Inflammatory macrophage treated with lipopolysaccharide for 4 hours (primary cell): ENCODE data around the gene KRT72.

Source experiments
- DNase-seq: peaks from one replicate; pipeline ENCODE4 v3.0.0-alpha.2; 2020

KRT72 gene

DNA sequence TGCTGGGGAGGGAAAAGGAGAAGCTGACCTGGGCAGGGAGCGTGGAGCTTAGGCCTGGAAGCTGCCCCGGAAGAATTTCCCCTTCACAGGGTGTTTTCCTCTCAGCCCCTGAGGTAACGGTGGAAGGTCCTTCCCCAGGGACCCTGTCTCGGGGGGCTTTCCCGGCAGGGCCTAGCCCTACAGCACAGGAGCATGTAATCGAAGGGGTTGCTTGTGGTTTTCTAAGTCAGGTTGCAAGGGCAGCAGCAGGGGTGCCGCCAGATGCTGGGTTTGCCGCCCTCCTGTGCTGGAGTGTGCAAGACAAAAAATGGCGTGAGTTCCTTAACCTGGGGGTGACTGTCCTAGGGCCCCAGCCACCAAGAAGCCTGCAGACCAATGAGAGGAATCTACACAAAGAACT is 26.0 kb downstream of the KRT72 start:
- DNase-seq: no peak

GRCh38 chr12:52573743-52574142 is 27.5 kb downstream of the KRT72 start, which contains the start of gene KRT74:
Gene KRT74, minus strand, starts transcription at chr12:52573843. Its CDS starts 66 bp downstream, at chr12:52573777.
- no peak for DNase-seq

DNA sequence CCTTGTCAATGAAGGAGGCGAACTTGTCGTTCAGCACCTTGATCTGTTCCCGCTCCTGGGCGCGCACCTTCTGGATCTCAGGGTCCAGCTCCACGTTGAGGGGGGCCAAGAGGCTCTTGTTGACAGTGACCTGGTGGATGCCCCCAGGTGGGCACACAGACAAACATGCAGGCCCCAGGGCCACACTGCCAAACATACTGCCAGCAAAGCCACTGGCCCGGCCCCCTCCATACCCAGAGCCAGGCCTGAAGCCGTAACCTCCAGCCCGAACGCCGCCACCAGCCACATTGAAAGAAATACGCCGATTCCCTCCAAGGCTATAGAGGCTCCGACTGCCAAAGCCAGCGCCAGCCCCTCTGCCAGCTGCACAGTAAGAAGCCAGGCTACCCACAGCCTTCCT is 28.0 kb downstream of the KRT72 start:
- DNase-seq: no peak

DNA sequence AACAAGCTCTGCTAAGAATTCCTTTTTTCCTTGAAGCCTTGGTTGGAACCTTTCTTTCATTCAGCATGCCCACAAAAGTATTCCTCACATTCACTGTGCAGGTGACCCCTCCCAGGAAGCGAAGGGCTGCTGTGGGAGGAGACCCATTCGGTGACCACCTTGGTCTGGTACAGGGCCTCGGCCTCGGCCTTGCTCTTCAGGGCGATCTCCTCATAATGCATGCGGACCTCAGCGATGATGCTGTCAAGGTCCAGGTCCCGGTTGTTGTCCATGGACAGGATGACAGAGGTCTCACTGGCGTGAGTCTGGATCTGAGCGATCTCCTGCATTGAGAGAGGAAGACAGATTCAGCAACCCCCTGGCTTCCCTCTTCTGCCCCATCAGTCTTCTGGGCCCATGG is 30.8 kb downstream of the KRT72 start:
- no peak for DNase-seq

DNA sequence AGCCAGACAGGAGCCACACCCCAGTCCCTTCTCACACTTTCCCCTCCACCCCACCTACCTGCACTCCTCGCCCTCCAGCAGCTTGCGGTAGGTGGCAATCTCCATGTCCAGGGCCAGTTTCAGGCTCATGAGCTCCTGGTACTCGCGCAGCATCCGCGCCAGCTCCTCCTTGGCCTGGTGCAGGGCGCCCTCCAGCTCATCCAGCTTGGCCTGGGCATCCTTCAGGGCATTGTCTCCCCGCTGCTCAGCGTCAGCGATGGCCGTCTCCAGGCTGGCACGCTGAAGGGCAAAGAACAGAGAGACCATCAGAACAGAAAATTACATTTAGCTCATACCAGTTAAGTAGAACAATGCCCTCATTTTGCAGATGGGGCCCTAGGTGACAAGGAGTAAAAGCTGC is 33.2 kb downstream of the KRT72 start:
- no peak for DNase-seq

DNA sequence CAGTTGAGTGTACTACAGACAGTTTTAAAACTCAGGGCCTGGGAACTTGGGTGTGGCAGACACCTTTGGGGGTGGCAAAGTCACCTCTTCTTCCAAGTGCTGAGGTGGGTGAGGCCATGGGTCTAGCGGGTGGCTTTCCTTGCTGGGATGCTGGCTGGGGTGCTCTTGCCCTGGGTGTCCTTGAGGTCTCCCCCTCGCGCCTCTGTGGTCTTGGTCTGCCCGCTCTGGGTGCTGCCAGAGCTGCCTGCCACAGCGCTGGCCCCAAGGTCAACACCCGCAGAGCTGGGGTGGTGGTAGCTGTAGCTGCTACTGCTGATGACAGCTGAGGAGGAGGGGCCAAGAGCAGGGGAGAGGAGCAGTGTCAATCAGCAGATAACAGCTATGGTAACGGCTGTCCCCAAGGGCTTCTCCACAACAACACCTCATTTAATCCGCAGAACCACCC is 34.4 kb downstream of the KRT72 start:
- no peak for DNase-seq

- no peak for DNase-seq
Observed at GRCh38 chr12:52564582-52564981, 36.7 kb downstream of the KRT72 start.

GRCh38 chr12:52561880-52562449 is 39.3 kb downstream of the KRT72 start:
- peak; percentile 7 for DNase-seq

- no peak for DNase-seq
Observed at GRCh38 chr12:52559979-52560378, 41.3 kb downstream of the KRT72 start.

- DNase-seq: no peak
Observed at GRCh38 chr12:52558781-52559445, 42.4 kb downstream of the KRT72 start.

DNA sequence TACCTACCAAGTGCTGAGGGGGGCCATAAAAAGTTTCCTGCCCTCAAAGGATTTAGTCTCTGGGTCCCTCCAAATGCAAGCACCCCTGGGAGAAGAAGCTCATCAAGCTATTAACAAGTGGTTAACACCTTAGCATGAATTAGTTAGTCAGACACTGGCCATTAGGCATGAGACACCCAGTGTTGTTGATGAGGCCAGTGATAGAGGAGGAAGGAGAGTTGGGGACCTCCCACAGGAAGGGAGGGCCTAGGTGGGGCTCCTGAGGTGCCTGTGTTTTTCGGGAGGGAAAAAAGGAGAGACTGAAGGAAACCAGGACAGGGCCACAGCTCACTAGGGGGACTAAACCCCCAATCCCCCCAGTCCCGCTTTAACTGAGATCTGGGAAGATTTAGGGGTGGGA is 43.8 kb downstream of the KRT72 start:
- no peak for DNase-seq

GRCh38 chr12:52555577-52555976 is 45.7 kb downstream of the KRT72 start:
- DNase-seq: no peak

- DNase-seq: no peak
Observed at GRCh38 chr12:52552681-52553195, 48.5 kb downstream of the KRT72 start, which contains the start of gene KRT71. Gene KRT71, minus strand, starts transcription at chr12:52553145. Its CDS starts 68 bp downstream, at chr12:52553077.

DNA sequence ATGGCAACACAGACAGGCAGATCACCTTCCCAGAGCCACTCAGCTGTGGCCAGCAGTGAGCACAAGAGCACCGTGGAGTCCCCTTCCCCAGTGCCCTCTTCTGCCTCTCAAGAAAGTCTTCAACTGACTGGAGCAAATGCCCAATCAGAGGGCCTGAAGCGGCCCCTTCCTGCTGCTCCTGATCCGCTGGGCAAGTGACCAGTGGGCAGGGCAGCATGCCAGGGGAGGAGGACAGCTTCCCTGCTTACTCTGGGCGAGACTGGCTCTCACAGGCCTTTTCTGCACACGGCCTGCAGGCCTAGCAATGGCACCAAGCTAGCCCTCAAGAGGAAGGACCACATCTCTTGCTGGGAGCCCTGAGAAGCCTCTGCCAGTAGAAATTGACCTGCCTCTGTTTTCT is 49.2 kb downstream of the KRT72 start:
- no peak for DNase-seq

- no peak for DNase-seq
Observed at GRCh38 chr12:52551216-52551865, 49.9 kb downstream of the KRT72 start.

GRCh38 chr12:52546126-52546525 is 55.1 kb downstream of the KRT72 start:
- DNase-seq: no peak

- DNase-seq: no peak
Observed at GRCh38 chr12:52543985-52544883, 57.0 kb downstream of the KRT72 start.

DNA sequence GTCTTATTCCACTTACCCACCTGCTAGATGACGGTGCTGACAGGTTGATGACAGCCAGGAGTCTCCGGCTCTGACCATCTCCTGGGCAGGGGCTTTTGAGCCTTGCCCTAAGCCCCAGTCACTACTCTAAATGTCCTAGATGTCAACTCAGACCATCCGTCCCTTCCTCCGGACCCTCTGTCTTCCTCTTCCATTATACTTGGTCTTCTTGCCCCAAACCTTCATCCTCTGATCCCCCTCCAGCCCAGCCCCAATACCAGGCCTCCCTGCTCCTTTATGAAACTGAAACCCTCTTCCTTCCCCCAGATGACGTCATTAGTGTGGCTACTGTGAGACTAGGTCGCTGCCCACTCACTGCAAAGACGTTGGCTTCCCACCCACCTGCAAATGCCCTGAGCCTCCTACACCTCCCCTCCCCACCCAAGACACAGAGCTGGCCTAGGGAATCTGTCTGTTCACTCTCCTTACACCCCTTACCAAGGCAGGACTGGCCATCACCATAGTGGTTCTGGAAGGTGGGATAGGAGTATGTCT is 58.4 kb downstream of the KRT72 start:
- DNase-seq: peak; percentile 35

- DNase-seq: no peak
Observed at GRCh38 chr12:52542157-52542556, 59.1 kb downstream of the KRT72 start.

DNA sequence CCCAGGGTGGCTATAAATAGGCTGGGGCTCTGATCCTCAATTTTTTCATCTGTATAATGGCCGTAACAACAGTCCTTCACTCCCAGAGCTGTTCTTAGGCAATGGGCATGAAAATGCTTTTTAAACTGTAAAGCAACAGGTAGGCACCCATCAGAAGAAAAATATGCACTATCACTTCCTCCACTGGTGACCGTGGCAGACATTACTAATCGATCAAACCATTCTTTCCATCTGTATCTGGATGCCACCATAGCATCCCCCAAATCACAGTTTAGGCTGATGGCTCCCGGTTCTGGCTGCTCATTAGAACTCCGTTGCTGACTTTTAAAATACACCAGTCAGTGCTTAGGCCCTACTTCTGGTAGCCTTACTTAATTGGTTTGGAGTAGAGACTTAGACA is 59.6 kb downstream of the KRT72 start:
- no peak for DNase-seq

DNA sequence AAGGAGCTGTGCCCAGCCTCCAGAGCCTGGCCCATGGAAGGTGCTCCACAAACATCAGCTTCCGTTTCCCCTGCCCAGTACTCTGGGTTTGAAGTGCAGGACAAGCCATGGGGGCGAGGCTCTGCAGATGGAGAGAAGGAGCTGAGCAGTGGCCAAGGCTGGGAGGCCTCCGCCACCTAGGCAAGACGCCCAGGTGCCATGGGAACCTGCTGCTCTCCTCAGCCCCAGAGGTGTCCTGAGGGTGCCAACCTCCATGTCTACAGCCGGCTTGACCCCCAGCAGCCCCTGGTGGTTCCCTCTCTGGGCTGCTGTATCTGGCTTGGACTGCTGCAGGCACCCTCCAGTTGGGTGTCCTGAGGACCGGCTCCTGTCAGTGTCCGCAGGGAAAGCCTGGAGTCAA is 60.7 kb downstream of the KRT72 start:
- DNase-seq: no peak

DNA sequence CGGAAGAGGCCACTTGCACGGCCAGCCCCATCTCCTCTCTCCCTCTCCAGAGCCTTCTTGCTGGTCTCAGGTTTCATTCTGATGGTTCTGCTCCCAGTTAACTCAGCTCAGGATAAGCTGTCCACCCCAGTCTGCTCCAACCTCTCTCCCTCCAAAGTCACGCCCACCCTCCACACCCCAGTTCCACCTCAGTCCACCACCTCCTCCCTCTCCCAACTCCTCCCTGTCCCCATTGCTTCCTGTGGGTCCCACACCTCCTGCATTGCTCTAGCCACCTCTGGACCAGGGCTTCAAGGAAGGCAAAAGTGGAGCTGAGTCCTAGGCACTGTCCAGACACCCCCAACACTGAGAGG is 61.5 kb downstream of the KRT72 start:
- no peak for DNase-seq
